Neural cell (in vitro differentiated cells): ENCODE results near the gene CATSPERE. TPM values are rescaled to one million over a fixed set of nuclear protein-coding genes. Genes with fewer than 3 reads are reported as not detected.

Experiments used
- H2AFZ ChIP-seq: fragments of 200-600, 300-800 bp; sonication (generic), shearing (Covaris generic); 2 replicates; pipeline ENCODE4 v1.6.0; 2014; ENCODE audit warnings: low read depth, mild to moderate bottlenecking, antibody characterized with exemption, low read length, moderate library complexity
- H3F3A ChIP-seq: fragments of 200-600 bp; shearing (Covaris generic); 2 replicates; pipeline ENCODE4 v1.6.1; 2016; ENCODE audit warnings: mild to moderate bottlenecking, moderate library complexity, mixed read lengths, antibody characterized with exemption, low read length; ENCODE audit not compliant: insufficient read depth, poor library complexity, severe bottlenecking
- H3K27ac ChIP-seq: fragments of 200-600, 300-800 bp; sonication (generic), shearing (Covaris generic); 2 replicates; pipeline ENCODE4 v1.5.1; 2014; ENCODE audit warnings: mild to moderate bottlenecking, low read length, moderate library complexity
- H3K27me3 ChIP-seq: fragments of 300-800, 200-600 bp; sonication (generic), shearing (Covaris generic); 2 replicates; pipeline ENCODE4 v1.6.0; 2014; ENCODE audit warnings: mild to moderate bottlenecking, low read depth, low read length, moderate library complexity; ENCODE audit not compliant: insufficient read depth
- H3K36me3 ChIP-seq: fragments of 300-800, 200-600 bp; sonication (generic), shearing (Covaris generic); 2 replicates; pipeline ENCODE4 v1.5.1; 2014; ENCODE audit warnings: mild to moderate bottlenecking, antibody characterized with exemption, low read length, moderate library complexity; ENCODE audit not compliant: insufficient read depth
- H3K4me2 ChIP-seq: fragments of 300-800, 200-600 bp; sonication (generic), shearing (Covaris generic); 2 replicates; pipeline ENCODE4 v1.6.0; 2014; ENCODE audit warnings: mild to moderate bottlenecking, low read length
- H3K4me3 ChIP-seq: fragments of 300-800, 200-600 bp; sonication (generic), shearing (Covaris generic); 2 replicates; pipeline ENCODE4 v1.5.1; 2014; ENCODE audit warnings: mild to moderate bottlenecking, low read length, moderate library complexity
- H3K79me2 ChIP-seq: fragments of 200-600 bp; shearing (Covaris generic); replicated peaks from 2 replicates; pipeline ENCODE4 v1.6.0; 2014; ENCODE audit warnings: mild to moderate bottlenecking, low read length, moderate library complexity; ENCODE audit not compliant: insufficient read depth
- H3K9ac ChIP-seq: fragments of 300-800, 200-600 bp; sonication (generic), shearing (Covaris generic); 2 replicates; pipeline ENCODE4 v1.6.1; 2016; ENCODE audit warnings: mild to moderate bottlenecking, low read length, mixed read lengths
- H3K9me2 ChIP-seq: fragments of 200-600 bp; shearing (Covaris generic); 2 replicates; pipeline ENCODE4 v1.6.1; 2016; ENCODE audit warnings: mild to moderate bottlenecking, low read length, mixed read lengths; ENCODE audit not compliant: insufficient read depth
- H3K9me3 ChIP-seq: fragments of 200-600, 300-800 bp; sonication (generic), shearing (Covaris generic); 2 replicates; pipeline ENCODE4 v1.6.1; 2016; ENCODE audit warnings: mild to moderate bottlenecking, mixed run types, low read length, moderate library complexity, mixed read lengths
- H4K20me1 ChIP-seq: fragments of 200-600 bp; shearing (Covaris generic); 2 replicates; pipeline ENCODE4 v1.6.1; 2016; ENCODE audit warnings: mild to moderate bottlenecking, mixed run types; ENCODE audit not compliant: insufficient read depth
- CTCF ChIP-seq: fragments of 450-650 bp; IDR thresholded peaks from 2 replicates; pipeline ENCODE4 v1.5.1; 2014; ENCODE audit warnings: antibody characterized with exemption, mild to moderate bottlenecking, moderate library complexity; ENCODE audit not compliant: poor library complexity, severe bottlenecking
- EP300 ChIP-seq: fragments of 450-650 bp; conservative IDR thresholded peaks from 2 replicates; pipeline ENCODE4 v1.6.1; 2014; ENCODE audit warnings: antibody characterized with exemption, mild to moderate bottlenecking, moderate library complexity; ENCODE audit not compliant: poor library complexity, severe bottlenecking
- EZH2 ChIP-seq: fragments of 200-600, 300-800 bp; shearing (Covaris generic), sonication (generic); IDR thresholded peaks from 2 replicates; pipeline ENCODE4 v1.6.1; 2014; ENCODE audit warnings: antibody characterized with exemption, low read length, borderline replicate concordance, mild to moderate bottlenecking; ENCODE audit not compliant: insufficient read depth, poor library complexity, severe bottlenecking
- MXI1 ChIP-seq: fragments of 450-650 bp; conservative IDR thresholded peaks from 2 replicates; pipeline ENCODE4 v1.6.1; 2014; ENCODE audit warnings: antibody characterized with exemption, mild to moderate bottlenecking; ENCODE audit not compliant: poor library complexity, severe bottlenecking
- POLR2AphosphoS5 ChIP-seq: IDR thresholded peaks from 2 replicates; pipeline ENCODE4 v1.6.1; 2012
- RAD21 ChIP-seq: fragments of 450-650 bp; conservative IDR thresholded peaks from 2 replicates; pipeline ENCODE4 v1.6.1; 2014; ENCODE audit warnings: antibody characterized with exemption, mild to moderate bottlenecking, moderate library complexity
- SMC3 ChIP-seq: fragments of 450-650 bp; conservative IDR thresholded peaks from 2 replicates; pipeline ENCODE4 v1.6.1; 2014; ENCODE audit warnings: antibody characterized with exemption, mild to moderate bottlenecking, moderate library complexity; ENCODE audit not compliant: poor library complexity
- TAF1 ChIP-seq: IDR thresholded peaks from 2 replicates; pipeline ENCODE4 v1.6.1; 2012; ENCODE audit warnings: low read depth
- polyA plus RNA-seq: library from polyadenylated mRNA; depleted of rRNA; stranded (reverse); fragments of >200 nt; gene quantifications from 2 replicates; pipeline ENCODE4 v1.2.3, GENCODE V29; 2014
- TF ChIP-seq, protein P1 (sequence below): IDR thresholded peaks from 2 replicates; pipeline ENCODE4 v1.6.1; 2012; ENCODE audit warnings: borderline replicate concordance

Gene CATSPERE
- polyA plus RNA-seq, 1 donor from 2014 or later = 5.6 TPM

GRCh38 chr1:244672946-244673682 is 212.0 kb downstream of the CATSPERE start:
- H3K27me3 ChIP-seq = no peaks in the 10 kb centered on the region
- no peaks in the 10 kb centered on the region for H3K36me3 ChIP-seq
- H4K20me1 ChIP-seq = no peaks in the 10 kb centered on the region
- no peaks in the 10 kb centered on the region for H3K79me2 ChIP-seq
- TF ChIP-seq SMC3 = no peak
- TF ChIP-seq EZH2 = no peak
- TF ChIP-seq CTCF = no peak
- TF ChIP-seq POLR2AphosphoS5 = no peak
- TF ChIP-seq, protein P1, sequence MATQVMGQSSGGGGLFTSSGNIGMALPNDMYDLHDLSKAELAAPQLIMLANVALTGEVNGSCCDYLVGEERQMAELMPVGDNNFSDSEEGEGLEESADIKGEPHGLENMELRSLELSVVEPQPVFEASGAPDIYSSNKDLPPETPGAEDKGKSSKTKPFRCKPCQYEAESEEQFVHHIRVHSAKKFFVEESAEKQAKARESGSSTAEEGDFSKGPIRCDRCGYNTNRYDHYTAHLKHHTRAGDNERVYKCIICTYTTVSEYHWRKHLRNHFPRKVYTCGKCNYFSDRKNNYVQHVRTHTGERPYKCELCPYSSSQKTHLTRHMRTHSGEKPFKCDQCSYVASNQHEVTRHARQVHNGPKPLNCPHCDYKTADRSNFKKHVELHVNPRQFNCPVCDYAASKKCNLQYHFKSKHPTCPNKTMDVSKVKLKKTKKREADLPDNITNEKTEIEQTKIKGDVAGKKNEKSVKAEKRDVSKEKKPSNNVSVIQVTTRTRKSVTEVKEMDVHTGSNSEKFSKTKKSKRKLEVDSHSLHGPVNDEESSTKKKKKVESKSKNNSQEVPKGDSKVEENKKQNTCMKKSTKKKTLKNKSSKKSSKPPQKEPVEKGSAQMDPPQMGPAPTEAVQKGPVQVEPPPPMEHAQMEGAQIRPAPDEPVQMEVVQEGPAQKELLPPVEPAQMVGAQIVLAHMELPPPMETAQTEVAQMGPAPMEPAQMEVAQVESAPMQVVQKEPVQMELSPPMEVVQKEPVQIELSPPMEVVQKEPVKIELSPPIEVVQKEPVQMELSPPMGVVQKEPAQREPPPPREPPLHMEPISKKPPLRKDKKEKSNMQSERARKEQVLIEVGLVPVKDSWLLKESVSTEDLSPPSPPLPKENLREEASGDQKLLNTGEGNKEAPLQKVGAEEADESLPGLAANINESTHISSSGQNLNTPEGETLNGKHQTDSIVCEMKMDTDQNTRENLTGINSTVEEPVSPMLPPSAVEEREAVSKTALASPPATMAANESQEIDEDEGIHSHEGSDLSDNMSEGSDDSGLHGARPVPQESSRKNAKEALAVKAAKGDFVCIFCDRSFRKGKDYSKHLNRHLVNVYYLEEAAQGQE = no peak
- no peak for TF ChIP-seq MXI1
- TF ChIP-seq TAF1 = no peak
- no peak for TF ChIP-seq RAD21
- no peak for TF ChIP-seq EP300
- H3K4me3 ChIP-seq = no peak overlapping the region
- H2AFZ ChIP-seq = no peak overlapping the region
- no peaks in the 10 kb centered on the region for H3F3A ChIP-seq
- H3K9ac ChIP-seq = no peak overlapping the region
- no peak overlapping the region for H3K4me2 ChIP-seq
- no peak overlapping the region for H3K27ac ChIP-seq
- H3K9me2 ChIP-seq = no peaks in the 10 kb centered on the region
- H3K9me3 ChIP-seq = no peaks in the 10 kb centered on the region

DNA sequence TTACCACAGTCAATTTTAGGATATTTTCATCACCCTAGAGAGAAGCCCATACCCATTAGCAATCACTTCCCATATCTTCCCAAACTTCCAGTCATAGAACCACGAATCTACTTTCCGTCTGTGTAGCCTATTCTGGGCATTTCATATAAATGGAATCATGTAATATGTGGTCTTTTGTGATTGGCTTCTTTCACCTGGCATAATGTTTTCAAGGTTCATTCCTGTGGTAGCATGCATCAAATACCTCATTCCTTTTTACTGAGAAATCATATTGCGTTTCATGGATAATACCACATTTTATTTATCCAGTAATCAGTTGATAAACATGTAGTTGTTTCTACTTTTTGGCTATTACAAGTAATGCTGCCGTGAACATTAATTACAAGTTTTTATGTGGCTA is 213.4 kb downstream of the CATSPERE start:
- no peaks in the 10 kb centered on the region for H3F3A ChIP-seq
- H3K36me3 ChIP-seq = no peaks in the 10 kb centered on the region
- H2AFZ ChIP-seq = no peak overlapping the region
- H3K4me2 ChIP-seq = no peak overlapping the region
- H3K79me2 ChIP-seq = no peaks in the 10 kb centered on the region
- TF ChIP-seq MXI1 = no peak
- TF ChIP-seq POLR2AphosphoS5 = no peak
- TF ChIP-seq RAD21 = no peak
- TF ChIP-seq TAF1 = no peak
- no peaks in the 10 kb centered on the region for H4K20me1 ChIP-seq
- H3K4me3 ChIP-seq = no peak overlapping the region
- H3K9me3 ChIP-seq = no peaks in the 10 kb centered on the region
- no peak overlapping the region for H3K27ac ChIP-seq
- no peaks in the 10 kb centered on the region for H3K27me3 ChIP-seq
- no peaks in the 10 kb centered on the region for H3K9me2 ChIP-seq
- no peak overlapping the region for H3K9ac ChIP-seq
